ENCODE measurements around the gene ZNRF3.

Gene ZNRF3

DNA sequence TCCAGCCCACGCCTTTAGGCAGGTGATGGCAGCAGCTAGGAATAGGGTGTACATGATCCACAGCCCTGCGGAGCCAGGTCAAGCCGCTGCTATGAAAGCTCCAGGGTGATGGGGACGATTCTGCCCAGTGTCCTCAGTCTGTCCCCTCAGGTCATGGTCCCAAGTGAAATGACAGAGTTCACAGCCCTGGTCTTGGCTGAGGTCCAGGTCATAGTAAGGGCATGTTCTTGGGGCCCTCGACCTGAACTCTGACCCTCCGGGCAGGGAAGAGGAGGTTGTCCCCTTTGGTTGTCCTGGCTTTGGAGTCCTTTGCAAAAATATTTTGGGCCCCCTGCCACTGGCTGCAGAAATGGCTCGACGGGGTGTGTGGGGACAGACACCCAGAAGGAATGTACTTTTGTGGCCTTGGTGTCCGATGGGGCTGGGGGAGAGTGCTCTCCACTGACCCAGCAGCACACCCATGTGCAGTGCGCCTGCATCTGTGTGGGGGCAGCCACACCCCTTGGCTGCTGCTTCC, 170.9 kb downstream of the ZNRF3 start:
- TF ChIP-seq CTCF (IDR thresholded peaks at IDR 0.05) = no peak
- Histone ChIP-seq H3K4me3 (no peak overlapping the region), H3K27ac (no peak overlapping the region)
- no peak for DNase-seq (ENCODE audit: low spot score)

- H3K4me3 ChIP-seq = no peak overlapping the region
- no peak for TF ChIP-seq CTCF (IDR thresholded peaks at IDR 0.05)
- DNase-seq (ENCODE audit: low spot score) = no peak
- no peak overlapping the region for H3K27ac ChIP-seq
Measured at GRCh38 chr22:29055192-29055830, 171.9 kb downstream of the ZNRF3 start.

- DNase-seq (ENCODE audit: low spot score) = no peak
- H3K27ac ChIP-seq = no peak overlapping the region
- H3K4me3 ChIP-seq = no peak overlapping the region
- no peak for TF ChIP-seq CTCF (IDR thresholded peaks at IDR 0.05)
Measured at GRCh38 chr22:29056472-29056871, 173.1 kb downstream of the ZNRF3 start.

GRCh38 chr22:29060251-29060869, 177.0 kb downstream of the ZNRF3 start:
- Histone ChIP-seq H3K4me3 (no peak overlapping the region), H3K27ac (no peak overlapping the region)
- no peak for DNase-seq (ENCODE audit: low spot score)
- no peak for TF ChIP-seq CTCF (IDR thresholded peaks at IDR 0.05)

GRCh38 chr22:29060931-29061330, 177.6 kb downstream of the ZNRF3 start:
- no peak for DNase-seq (ENCODE audit: low spot score)
- H3K27ac ChIP-seq = no peak overlapping the region
- no peak for TF ChIP-seq CTCF (IDR thresholded peaks at IDR 0.05)
- no peak overlapping the region for H3K4me3 ChIP-seq

DNA sequence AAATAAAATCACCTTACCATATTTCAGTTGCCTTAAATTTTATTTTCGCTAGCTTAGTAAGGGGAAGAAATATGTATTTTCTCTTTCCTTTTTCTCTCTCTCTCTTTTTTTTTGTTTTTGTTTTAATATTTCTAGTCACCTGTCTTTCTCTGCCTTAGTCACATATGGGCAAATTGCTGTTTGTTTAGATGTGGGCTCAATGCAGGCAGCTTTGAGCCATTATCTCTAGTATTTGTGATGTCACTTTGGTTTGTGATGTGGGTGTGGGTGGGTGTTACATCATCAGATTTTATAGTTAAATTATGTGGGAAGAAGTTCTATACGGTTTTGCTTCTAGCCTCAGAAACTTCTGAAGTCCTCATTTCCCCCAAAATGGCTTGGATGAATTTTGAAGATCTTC, 178.4 kb downstream of the ZNRF3 start, which contains the start of gene C22orf31:
TSS of gene C22orf31 (minus strand) at position 59 of the 400 bp plus-strand sequence. CDS start at position 20, 39 bp downstream.
- Histone ChIP-seq H3K27ac (no peak within 1 kb of the TSS), H3K4me3 (no peak within 1 kb of the TSS)
- TF ChIP-seq CTCF (IDR thresholded peaks at IDR 0.05) = no peak
- DNase-seq (ENCODE audit: low spot score) = no peak
